Endothelial cell of umbilical vein (primary cell): ENCODE measurements around the gene SLC24A3. TPM values are rescaled to one million over a fixed set of nuclear protein-coding genes. Genes with fewer than 3 reads are reported as not detected.

Source experiments
- BruUV-seq: library from RNA; stranded (reverse); fragments of 400-500 nt; replicated peaks from 2 replicates; lab custom pipeline; 2021; lab: Mats Ljungman, UMichigan
- CTCF ChIA-PET: fragments of 300-600, 350-600 bp; sonication (Branson Sonifier 250); formaldehyde crosslinking; loops from one replicate; lab custom pipeline; 2021; ENCODE audit warnings: antibody characterized with exemption, inconsistent platforms; lab: Charles Lee
- POLR2A ChIA-PET: fragments of 300-600, 350-600 bp; sonication (Branson Sonifier 250); formaldehyde crosslinking; loops from one replicate; lab custom pipeline; 2021; ENCODE audit warnings: antibody characterized with exemption, inconsistent platforms; lab: Charles Lee
- DNase-seq: peaks from one replicate; pipeline ENCODE4 v3.0.0-alpha.2; 2011; ENCODE audit warnings: low read depth, low spot score
- FAIRE-seq: peaks from 2 replicates; lab custom pipeline; 2011; peaks lifted over from hg19 to GRCh38; lab: Jason Lieb, UNC
- H2AFZ ChIP-seq: 2 replicates; pipeline ENCODE4 v1.6.0; 2012; ENCODE audit warnings: low read depth, low read length, control low read depth, inconsistent platforms
- H3K27ac ChIP-seq: 2 replicates; pipeline ENCODE4 v1.5.1; 2011; ENCODE audit warnings: low read depth, mild to moderate bottlenecking, control low read depth, low read length, moderate library complexity; ENCODE audit not compliant: insufficient read depth
- H3K27me3 ChIP-seq, 2 experiments: 2 replicates each; pipeline versions ENCODE4 v1.6.0 to v1.6.1; 2011; ENCODE audit warnings: low read length in 2 of 2, mixed read lengths in 1 of 2; ENCODE audit not compliant: control insufficient read depth in 2 of 2, insufficient read depth in 2 of 2
- H3K36me3 ChIP-seq, 2 experiments: 2 replicates in 1 of 2; 3 replicates in 1 of 2; pipeline ENCODE4 v1.5.1; 2011; ENCODE audit warnings: low read length in 2 of 2, mild to moderate bottlenecking in 1 of 2, moderate library complexity in 1 of 2; ENCODE audit not compliant: control insufficient read depth in 2 of 2, insufficient read depth in 2 of 2; ENCODE audit errors: extremely low read depth in 1 of 2
- H3K4me1 ChIP-seq: 3 replicates; pipeline ENCODE4 v1.5.1; 2011; ENCODE audit warnings: mild to moderate bottlenecking, low read length; ENCODE audit not compliant: control insufficient read depth, insufficient read depth; ENCODE audit errors: extremely low read depth
- H3K4me2 ChIP-seq: 2 replicates; pipeline ENCODE4 v1.6.1; 2011; ENCODE audit warnings: low read length, control low read depth, mixed read lengths; ENCODE audit not compliant: insufficient read depth
- H3K4me3 ChIP-seq, 3 experiments: fragments of 200-600 bp in 1 of 3; sonication (generic), shearing (Covaris generic) in 1 of 3; replicated peaks in 1 of 3; 2 replicates each; pipeline ENCODE4 v1.5.1; 2011 to 2016; ENCODE audit warnings: control low read depth in 3 of 3, low read length in 3 of 3, mild to moderate bottlenecking in 2 of 3, inconsistent platforms in 1 of 3, low read depth in 1 of 3, moderate library complexity in 1 of 3; ENCODE audit not compliant: insufficient read depth in 1 of 3
- H3K79me2 ChIP-seq: 2 replicates; pipeline ENCODE4 v1.6.0; 2012; ENCODE audit warnings: low read length, inconsistent platforms; ENCODE audit not compliant: control insufficient read depth, insufficient read depth
- H3K9ac ChIP-seq: replicated peaks from 2 replicates; pipeline ENCODE3; 2011; ENCODE audit warnings: low read length, control low read depth; ENCODE audit not compliant: insufficient read depth; ENCODE audit errors: extremely low read depth
- H3K9me1 ChIP-seq: replicated peaks from 3 replicates; pipeline ENCODE4 v1.6.0; 2011; ENCODE audit warnings: mild to moderate bottlenecking, low read length; ENCODE audit not compliant: control insufficient read depth, insufficient read depth; ENCODE audit errors: extremely low read depth
- H3K9me3 ChIP-seq: replicated peaks from 2 replicates; pipeline ENCODE4 v1.5.1; 2012; ENCODE audit warnings: low read length, inconsistent platforms; ENCODE audit not compliant: control insufficient read depth, insufficient read depth
- H4K20me1 ChIP-seq: replicated peaks from 2 replicates; pipeline ENCODE3; 2011; ENCODE audit warnings: mild to moderate bottlenecking, low read length; ENCODE audit not compliant: control insufficient read depth, insufficient read depth; ENCODE audit errors: extremely low read depth
- EZH2 ChIP-seq: IDR thresholded peaks from 2 replicates; pipeline ENCODE4 v1.6.1; 2012; ENCODE audit warnings: borderline replicate concordance, low read depth, mild to moderate bottlenecking, moderate library complexity, low read length, inconsistent platforms; ENCODE audit not compliant: severe bottlenecking
- FOS ChIP-seq: IDR thresholded peaks from 2 replicates; pipeline ENCODE4 v1.6.1; 2011; ENCODE audit warnings: mild to moderate bottlenecking, low read length, moderate library complexity, borderline replicate concordance; ENCODE audit not compliant: insufficient read depth
- GATA2 ChIP-seq: IDR thresholded peaks from 2 replicates; pipeline ENCODE4 v1.7.0; 2011; ENCODE audit warnings: low read depth, mild to moderate bottlenecking, moderate library complexity, mixed read lengths, low read length; ENCODE audit not compliant: insufficient read length, insufficient read depth
- JUN ChIP-seq: IDR thresholded peaks from 2 replicates; pipeline ENCODE4 v1.6.1; 2011; ENCODE audit warnings: borderline replicate concordance, low read depth; ENCODE audit not compliant: insufficient read length, insufficient read depth
- MYC ChIP-seq: IDR thresholded peaks from one replicate; pipeline ENCODE4 v1.6.1; 2011; ENCODE audit warnings: mild to moderate bottlenecking, low read depth, low read length
- POLR2A ChIP-seq: IDR thresholded peaks from 2 replicates; pipeline ENCODE4 v1.6.1; 2012; ENCODE audit warnings: low read depth, mild to moderate bottlenecking, control low read depth, low read length
- POLR2AphosphoS5 ChIP-seq: IDR thresholded peaks from 2 replicates; pipeline ENCODE4 v1.6.1; 2012; ENCODE audit warnings: low read depth, mild to moderate bottlenecking, control low read depth, low read length, moderate library complexity; ENCODE audit not compliant: insufficient read depth
- dilution Hi-C: fragments of 300-500 bp; cut with MboI; formaldehyde crosslinking; loops from one replicate; pipeline ENCODE4 v1.15.0; 2019; ENCODE audit warnings: low sequenced_read_pairs; ENCODE audit not compliant: extremely low pct_ligation_motif_present
- intact Hi-C: fragments of 100-400 bp; cut with micrococcal nuclease; formaldehyde crosslinking; loops from one replicate; pipeline ENCODE4 v1.10.0; 2022
- polyA plus RNA-seq, 4 experiments: library from polyadenylated mRNA; depleted of rRNA in 3 of 4; stranded (reverse) in 3 of 4; unstranded in 1 of 4; fragments of >200 nt; gene quantifications; 2 replicates each; pipeline versions ENCODE4 v1.2.1 to v1.2.3, GENCODE V29; 2011 to 2012; ENCODE audit warnings: missing spikeins in 1 of 4
- total RNA-seq: library from RNA; stranded (reverse); gene quantifications from 2 replicates; pipeline ENCODE4 v1.2.3, GENCODE V29; 2021
- TF ChIP-seq, protein P1 (sequence below): IDR thresholded peaks from 2 replicates; pipeline ENCODE4 v1.6.1; 2011; ENCODE audit not compliant: insufficient read depth, insufficient read length
- TF ChIP-seq, protein P2 (sequence below), 2 donors: IDR thresholded peaks; 1 replicate in 1 of 2; 2 replicates in 1 of 2; pipeline ENCODE4 v1.5.1; 2011; ENCODE audit warnings: low read length in 2 of 2, mild to moderate bottlenecking in 2 of 2, moderate library complexity in 2 of 2, control low read depth in 1 of 2, inconsistent platforms in 1 of 2, low read depth in 1 of 2; ENCODE audit not compliant: insufficient read depth in 1 of 2; ENCODE audit errors: extremely low read depth in 1 of 2

SLC24A3 gene
- total and polyA plus RNA-seq, 2 donors (not counting 3 experiments of a cell fraction or from before 2014, with no cell fraction given): not detected

DNA sequence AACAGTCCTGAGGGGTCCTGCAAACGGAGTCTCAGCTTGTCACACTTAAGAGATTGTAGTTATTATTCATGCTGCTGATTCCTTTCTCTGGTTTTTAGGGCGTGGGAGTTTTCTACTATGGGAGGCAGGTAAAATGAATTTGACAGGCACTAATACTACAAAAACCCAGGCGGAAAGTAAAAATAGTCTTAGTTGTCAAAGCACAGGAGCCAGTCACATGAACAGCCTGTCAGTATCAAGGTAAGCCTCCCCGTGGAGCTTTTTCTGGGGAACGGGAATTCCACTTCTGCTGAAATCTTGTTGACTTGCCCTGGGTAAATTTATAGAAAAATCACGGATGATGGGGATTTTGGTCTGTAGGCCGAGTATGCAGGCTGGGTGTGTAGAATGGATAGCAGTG is 79.8 kb downstream of the SLC24A3 start:
- dilution Hi-C loops (no loop called here), intact Hi-C loops (no loop called here)
- ChIA-PET POLR2A (no interaction called here), CTCF (no interaction called here)
- Histone ChIP-seq H3K9me3 (no peaks in the 10 kb centered on the region), H3K9me1 (no peaks in the 10 kb centered on the region), H3K27me3 (no peaks in the 10 kb centered on the region), H3K27ac (no peak overlapping the region), H3K4me3 (no peak overlapping the region), H2AFZ (no peak overlapping the region), H3K36me3 (no peaks in the 10 kb centered on the region), H3K79me2 (no peaks in the 10 kb centered on the region), H3K9ac (no peak overlapping the region), H3K4me1 (no peaks in the 10 kb centered on the region), H4K20me1 (no peaks in the 10 kb centered on the region), H3K4me2 (no peak overlapping the region)
- no peak for DNase-seq
- BruUV-seq: no TSS peak
- TF ChIP-seq, protein P1, sequence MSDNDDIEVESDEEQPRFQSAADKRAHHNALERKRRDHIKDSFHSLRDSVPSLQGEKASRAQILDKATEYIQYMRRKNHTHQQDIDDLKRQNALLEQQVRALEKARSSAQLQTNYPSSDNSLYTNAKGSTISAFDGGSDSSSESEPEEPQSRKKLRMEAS: no peak
- TF ChIP-seq MYC: no peak
- no peak for TF ChIP-seq FOS
- TF ChIP-seq, protein P2, sequence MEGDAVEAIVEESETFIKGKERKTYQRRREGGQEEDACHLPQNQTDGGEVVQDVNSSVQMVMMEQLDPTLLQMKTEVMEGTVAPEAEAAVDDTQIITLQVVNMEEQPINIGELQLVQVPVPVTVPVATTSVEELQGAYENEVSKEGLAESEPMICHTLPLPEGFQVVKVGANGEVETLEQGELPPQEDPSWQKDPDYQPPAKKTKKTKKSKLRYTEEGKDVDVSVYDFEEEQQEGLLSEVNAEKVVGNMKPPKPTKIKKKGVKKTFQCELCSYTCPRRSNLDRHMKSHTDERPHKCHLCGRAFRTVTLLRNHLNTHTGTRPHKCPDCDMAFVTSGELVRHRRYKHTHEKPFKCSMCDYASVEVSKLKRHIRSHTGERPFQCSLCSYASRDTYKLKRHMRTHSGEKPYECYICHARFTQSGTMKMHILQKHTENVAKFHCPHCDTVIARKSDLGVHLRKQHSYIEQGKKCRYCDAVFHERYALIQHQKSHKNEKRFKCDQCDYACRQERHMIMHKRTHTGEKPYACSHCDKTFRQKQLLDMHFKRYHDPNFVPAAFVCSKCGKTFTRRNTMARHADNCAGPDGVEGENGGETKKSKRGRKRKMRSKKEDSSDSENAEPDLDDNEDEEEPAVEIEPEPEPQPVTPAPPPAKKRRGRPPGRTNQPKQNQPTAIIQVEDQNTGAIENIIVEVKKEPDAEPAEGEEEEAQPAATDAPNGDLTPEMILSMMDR (IDR thresholded peaks at IDR 0.05; ENCODE audit: extremely low read depth in 1 of 2, insufficient read depth in 1 of 2, low read depth in 1 of 2, low read length in 2 of 2): no peak
- no peak for TF ChIP-seq JUN
- FAIRE-seq: no peak

DNA sequence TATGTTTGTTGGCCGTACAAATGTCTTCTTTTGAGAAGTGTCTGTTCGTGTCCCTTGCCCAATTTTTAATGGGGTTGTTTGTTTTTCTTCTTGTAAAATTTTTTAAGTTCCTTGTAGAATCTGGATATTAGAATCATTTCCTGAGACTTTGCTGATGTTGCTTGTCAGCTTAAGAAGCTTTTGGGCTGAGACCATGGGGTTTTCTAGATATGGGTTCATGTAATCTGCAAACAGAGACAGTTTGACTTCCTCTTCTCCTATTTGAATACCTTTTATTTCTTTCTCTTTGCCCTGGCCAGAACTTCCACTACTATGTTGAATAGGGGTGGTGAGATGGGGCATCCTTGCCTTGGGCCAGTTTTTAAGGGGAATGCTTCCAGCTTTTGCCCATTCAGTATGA is 82.6 kb downstream of the SLC24A3 start:
- H3K79me2 ChIP-seq: no peaks in the 10 kb centered on the region
- dilution Hi-C loops (no loop called here), intact Hi-C loops (no loop called here)
- peaks cover under 1% of the 10 kb centered on the region for H3K9me3 ChIP-seq
- H4K20me1 ChIP-seq: no peaks in the 10 kb centered on the region
- ChIA-PET POLR2A (no interaction called here), CTCF (no interaction called here)
- H3K4me3 ChIP-seq: no peak overlapping the region
- no peaks in the 10 kb centered on the region for H3K36me3 ChIP-seq
- no peak overlapping the region for H3K4me2 ChIP-seq
- no peak overlapping the region for H3K27ac ChIP-seq
- TF ChIP-seq, protein P1: no peak
- TF ChIP-seq POLR2AphosphoS5 (no peak), FOS (no peak), EZH2 (no peak), POLR2A (no peak), MYC (no peak), GATA2 (no peak), JUN (no peak)
- TF ChIP-seq, protein P2 (IDR thresholded peaks at IDR 0.05; ENCODE audit: extremely low read depth in 1 of 2, insufficient read depth in 1 of 2, low read depth in 1 of 2, low read length in 2 of 2): no peak
- H3K27me3 ChIP-seq: no peaks in the 10 kb centered on the region
- FAIRE-seq (no peak), DNase-seq (no peak)
- H3K9ac ChIP-seq: no peak overlapping the region
- H3K9me1 ChIP-seq: no peaks in the 10 kb centered on the region
- no TSS peak for BruUV-seq
- no peak overlapping the region for H2AFZ ChIP-seq
- H3K4me1 ChIP-seq: no peaks in the 10 kb centered on the region
